ENCODE measurements around the gene KTN1. TPM values are rescaled to one million over a fixed set of nuclear protein-coding genes. Genes with fewer than 3 reads are reported as not detected.
A peak's percentile ranks its signal among the peaks of the same experiment; 100 is the strongest.

The KTN1 gene
- total and polyA plus RNA-seq, 2 experiments from 2014 or later, result 124 to 607 TPM

DNA sequence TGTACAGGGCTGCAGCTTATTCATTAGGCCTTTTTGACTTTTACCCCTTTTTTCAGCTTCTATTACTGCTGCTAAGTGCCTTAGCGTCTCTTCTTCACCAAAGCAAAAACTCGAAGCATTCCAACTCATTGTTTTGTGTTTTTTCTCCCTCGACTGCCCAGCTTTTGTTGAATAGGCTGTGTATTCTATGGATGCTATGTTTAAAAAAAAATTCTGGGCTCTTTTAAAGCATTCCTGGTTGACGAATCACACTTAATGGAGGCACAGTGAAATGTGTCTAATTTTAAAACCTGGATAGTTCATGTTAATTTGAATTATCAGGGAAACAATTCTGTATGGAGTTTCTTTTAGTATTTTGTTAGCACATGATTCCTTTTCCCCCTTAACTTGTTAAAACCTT lies 29.7 kb downstream of the KTN1 start:
- Mint-ChIP-seq H3K9me3 (no peaks in the 10 kb centered on the region), H3K27ac (peak overlapping the region; percentile 80; the same call in 1 of the 2 replicates), H3K27me3 (ENCODE audit: insufficient read depth, low read depth, poor library complexity) (no peaks in the 10 kb centered on the region), H3K4me1 (peaks cover 45% of the 10 kb centered on the region), H3K36me3 (ENCODE audit: low read depth) (peaks cover 13% of the 10 kb centered on the region), H3K4me3 (no peak overlapping the region)
- Histone ChIP-seq H3K9me2 (ENCODE audit: insufficient read depth) (no peaks in the 10 kb centered on the region), H4K20me1 (replicated peaks; ENCODE audit: insufficient read depth) (no peaks in the 10 kb centered on the region), H2AFZ (no peak overlapping the region), H3F3A (replicated peaks; ENCODE audit: low read depth) (no peaks in the 10 kb centered on the region), H3K4me2 (peak overlapping the region; percentile 10; the same call in 1 of the 2 replicates), H3K79me2 (replicated peaks; ENCODE audit: insufficient read depth) (peaks cover 96% of the 10 kb centered on the region), H3K27ac (ENCODE audit: low read depth) (peak overlapping the region; percentile 83), H3K4me3 (no peak overlapping the region), H3K4me1 (ENCODE audit: insufficient read depth) (peaks cover 72% of the 10 kb centered on the region), H3K27me3 (ENCODE audit: insufficient read depth) (no peaks in the 10 kb centered on the region), H3K36me3 (ENCODE audit: insufficient read depth) (no peaks in the 10 kb centered on the region)
- DNase-seq (ENCODE audit: low spot score) (peak; percentile 56), ATAC-seq (no peak; the same call in 2 of the 3 replicates)
- no peak for TF ChIP-seq POLR2AphosphoS5 (IDR thresholded peaks at IDR 0.05; ENCODE audit: low read depth)

DNA sequence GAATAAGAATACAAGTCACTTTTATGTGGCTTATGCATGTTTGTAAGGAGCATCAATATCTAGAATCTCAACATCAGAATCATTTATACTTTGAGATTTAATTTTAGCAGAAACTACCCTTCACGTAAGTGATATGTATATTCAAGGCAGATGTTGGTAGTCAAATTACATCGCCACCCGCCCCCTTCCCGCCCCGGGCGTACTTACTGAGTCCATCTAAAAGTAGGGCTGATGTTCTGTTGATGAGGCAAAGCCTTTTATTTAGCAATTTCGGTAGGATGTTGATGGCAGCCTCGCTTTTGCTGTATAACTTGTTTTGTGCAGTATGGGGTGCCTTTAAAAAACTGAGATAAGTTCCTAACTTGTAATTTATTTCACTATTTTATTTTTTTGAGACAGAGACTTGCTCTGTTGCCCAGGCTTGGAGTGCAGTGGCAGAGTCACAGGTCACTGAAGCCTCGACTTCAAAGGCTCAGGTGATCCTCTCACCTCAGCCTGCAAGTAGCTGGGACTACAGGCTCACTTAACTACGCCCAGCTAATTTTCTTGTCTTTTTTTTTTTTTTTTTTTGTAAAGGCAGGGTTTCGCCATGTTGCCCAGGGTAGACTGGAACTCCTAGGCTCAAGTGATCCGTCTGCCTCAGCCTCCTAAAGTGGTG lies 30.8 kb downstream of the KTN1 start:
- ATAC-seq (peak; percentile 66), DNase-seq (ENCODE audit: low spot score) (peak; percentile 49)
- H2AFZ ChIP-seq, result no peak overlapping the region
- no peaks in the 10 kb centered on the region for H3K9me2 ChIP-seq (ENCODE audit: insufficient read depth)
- H3K36me3 ChIP-seq (ENCODE audit: insufficient read depth), result no peaks in the 10 kb centered on the region
- peaks cover 85% of the 10 kb centered on the region for H3K79me2 ChIP-seq (replicated peaks; ENCODE audit: insufficient read depth)
- peak overlapping the region; percentile 54 for H3K4me2 ChIP-seq
- H3K27me3 Mint-ChIP-seq (ENCODE audit: insufficient read depth, low read depth, poor library complexity), result no peaks in the 10 kb centered on the region
- H3K27ac ChIP-seq (ENCODE audit: low read depth), result no peak overlapping the region
- H4K20me1 ChIP-seq (replicated peaks; ENCODE audit: insufficient read depth), result no peaks in the 10 kb centered on the region
- no peak overlapping the region for H3K4me3 ChIP-seq
- H3K4me3 Mint-ChIP-seq, result no peak overlapping the region
- peaks cover 65% of the 10 kb centered on the region for H3K4me1 ChIP-seq (ENCODE audit: insufficient read depth)
- H3K9me3 Mint-ChIP-seq, result no peaks in the 10 kb centered on the region
- H3K27ac Mint-ChIP-seq, result no peak overlapping the region
- H3K36me3 Mint-ChIP-seq (ENCODE audit: low read depth), result peaks cover 21% of the 10 kb centered on the region
- H3K4me1 Mint-ChIP-seq, result peaks cover 45% of the 10 kb centered on the region
- H3F3A ChIP-seq (replicated peaks; ENCODE audit: low read depth), result no peaks in the 10 kb centered on the region
- TF ChIP-seq ZNF331 (CRISPR knock-in tag; IDR thresholded peaks at IDR 0.05; ENCODE audit: low read depth), result no peak
- TF ChIP-seq ZNF114 (CRISPR knock-in tag; IDR thresholded peaks at IDR 0.05), result no peak
- TF ChIP-seq ETS1 (IDR thresholded peaks at IDR 0.05), result no peak
- no peak for TF ChIP-seq CREB1 (CRISPR knock-in tag; IDR thresholded peaks at IDR 0.05; ENCODE audit: low read depth)
- TF ChIP-seq EZH2phosphoT487 (IDR thresholded peaks at IDR 0.05; ENCODE audit: unreplicated experiment), result no peak
- no peaks in the 10 kb centered on the region for H3K27me3 ChIP-seq (ENCODE audit: insufficient read depth)

- peaks cover 56% of the 10 kb centered on the region for H3K4me1 ChIP-seq (ENCODE audit: insufficient read depth)
- H3K36me3 ChIP-seq (ENCODE audit: insufficient read depth), result peaks cover 9% of the 10 kb centered on the region; the same call in 1 of the 2 replicates
- TF ChIP-seq JUNB (IDR thresholded peaks at IDR 0.05; ENCODE audit: unreplicated experiment), result no peak
- TF ChIP-seq POLR2AphosphoS5 (IDR thresholded peaks at IDR 0.05; ENCODE audit: low read depth), result no peak
- no peak for TF ChIP-seq EZH2phosphoT487 (IDR thresholded peaks at IDR 0.05; ENCODE audit: unreplicated experiment)
- TF ChIP-seq ZNF114 (CRISPR knock-in tag; IDR thresholded peaks at IDR 0.05), result no peak
- no peaks in the 10 kb centered on the region for H3K27me3 ChIP-seq (ENCODE audit: insufficient read depth)
- H2AFZ ChIP-seq, result no peak overlapping the region
- no peaks in the 10 kb centered on the region for H3K9me3 Mint-ChIP-seq
- no peaks in the 10 kb centered on the region for H4K20me1 ChIP-seq (replicated peaks; ENCODE audit: insufficient read depth)
- ATAC-seq (no peak), DNase-seq (ENCODE audit: low spot score) (no peak)
- H3K4me1 Mint-ChIP-seq, result peaks cover 37% of the 10 kb centered on the region
- H3K36me3 Mint-ChIP-seq (ENCODE audit: low read depth), result peaks cover 31% of the 10 kb centered on the region
- H3K27me3 Mint-ChIP-seq (ENCODE audit: insufficient read depth, low read depth, poor library complexity), result no peaks in the 10 kb centered on the region
- peaks cover 75% of the 10 kb centered on the region for H3K79me2 ChIP-seq (replicated peaks; ENCODE audit: insufficient read depth)
- no peak overlapping the region for H3K4me3 ChIP-seq
- peak overlapping the region; percentile 65 for H3K27ac Mint-ChIP-seq
- H3K4me3 Mint-ChIP-seq, result no peak overlapping the region
- no peak overlapping the region for H3K4me2 ChIP-seq
- H3K9me2 ChIP-seq (ENCODE audit: insufficient read depth), result no peaks in the 10 kb centered on the region
- H3F3A ChIP-seq (replicated peaks; ENCODE audit: low read depth), result no peaks in the 10 kb centered on the region
- no peak overlapping the region for H3K27ac ChIP-seq (ENCODE audit: low read depth)
Observed at GRCh38 chr14:55611859-55612258, 31.9 kb downstream of the KTN1 start.
